Measurements from ENCODE around the gene TWIST2.

Gene TWIST2

DNA sequence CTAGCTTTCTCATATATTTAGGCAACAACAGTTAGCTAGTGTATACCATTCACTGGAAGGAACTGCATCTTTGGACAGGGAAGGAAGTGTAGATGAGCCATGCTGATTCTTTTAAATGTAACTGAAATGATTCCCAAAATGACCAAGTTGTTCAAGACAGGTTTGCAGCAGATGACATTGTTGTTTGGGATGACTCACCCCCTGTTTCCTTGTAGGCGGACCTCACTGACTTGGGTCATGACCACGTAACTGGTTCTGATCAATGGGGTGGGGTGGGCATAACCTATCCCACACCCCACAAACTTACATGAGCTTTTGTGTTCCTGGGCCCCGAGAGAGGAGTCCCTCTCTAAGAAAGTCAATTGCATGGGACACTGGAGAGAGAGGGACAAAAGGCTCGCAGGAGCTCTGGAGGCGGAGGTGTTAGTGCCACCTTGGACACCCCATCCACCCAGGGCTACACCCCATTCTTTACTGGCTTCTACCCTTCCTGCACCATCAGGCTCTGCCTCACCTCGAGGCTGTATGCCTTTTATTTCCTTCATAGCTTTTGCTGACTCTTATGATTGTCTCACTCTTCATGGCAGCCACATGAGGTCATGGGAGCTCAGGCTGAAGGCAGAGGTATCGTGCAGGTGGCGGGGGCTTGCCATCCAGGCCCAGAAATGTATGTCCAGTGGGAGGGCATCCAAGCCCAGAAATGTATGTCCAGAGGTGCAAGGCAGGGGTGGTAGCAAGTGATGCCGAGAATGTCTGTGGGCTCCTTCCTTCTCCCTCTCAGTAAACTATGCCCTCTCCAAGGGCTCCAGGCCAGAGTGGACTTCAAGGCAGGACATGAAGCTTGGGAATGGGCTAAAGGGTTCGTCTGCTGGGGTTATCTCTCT lies 108.0 kb downstream of the TWIST2 start:
- no peak for DNase-seq (ENCODE audit: low read depth)

DNA sequence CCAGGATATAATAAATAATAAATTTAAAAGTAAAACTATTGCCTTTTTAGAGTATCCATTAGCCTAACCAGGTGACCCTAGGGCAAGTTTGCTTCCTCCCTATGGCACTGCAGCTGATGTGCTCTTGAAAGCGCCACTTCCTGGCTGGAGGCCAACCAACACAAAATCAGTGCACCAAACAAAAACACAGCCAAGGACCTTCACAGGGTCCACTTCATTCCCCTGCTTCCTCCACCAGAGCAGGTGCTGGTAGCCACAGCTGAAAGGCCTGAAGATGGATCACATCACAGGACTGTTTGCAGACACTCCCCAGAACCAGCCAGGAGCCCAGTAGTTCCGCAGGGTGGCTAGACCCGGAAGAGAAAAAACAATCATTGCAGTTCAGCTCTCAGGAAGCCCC lies 108.8 kb downstream of the TWIST2 start:
- DNase-seq (ENCODE audit: low read depth), result no peak
